Prostate gland (tissue), 2 donors: ENCODE measurements around the gene WNT5B.

ENCODE experiments used
- CTCF ChIP-seq, 4 experiments: fragments of 200-600 bp in 2 of 4; fragments of 450-650 bp in 2 of 4; sonication (generic) in 2 of 4; IDR thresholded peaks; 1 replicate in 3 of 4; 2 replicates in 1 of 4; pipeline ENCODE4 v1.5.1; 2016 to 2019; ENCODE audit warnings: antibody characterized with exemption in 4 of 4, mild to moderate bottlenecking in 2 of 4, moderate library complexity in 2 of 4
- POLR2A ChIP-seq: fragments of 450-650 bp; IDR thresholded peaks from one replicate; pipeline ENCODE4 v1.6.1; 2016; ENCODE audit warnings: antibody characterized with exemption, mild to moderate bottlenecking
- POLR2AphosphoS5 ChIP-seq: sonication (generic); formaldehyde crosslinking; IDR thresholded peaks from one replicate; pipeline ENCODE4 v1.6.1; 2017; ENCODE audit warnings: antibody characterized with exemption

GRCh38 chr12:1608713-1609119 lies 20.3 kb upstream of the WNT5B start:
- TF ChIP-seq CTCF (IDR thresholded peaks at IDR 0.05) = no peak
- TF ChIP-seq POLR2AphosphoS5 = peak; percentile 78
- no peak for TF ChIP-seq POLR2A
